ENCODE results near the gene GRIK3. TPM values are rescaled to one million over a fixed set of nuclear protein-coding genes. Genes with fewer than 3 reads are reported as not detected.
"Not testable (repeated sequence)": the region's sequence is repeated elsewhere in the genome, so short reads cannot be mapped to it uniquely, and the experiment has no call there.

GRIK3 gene
- total and polyA plus RNA-seq, 4 donors: 0.68 to 1.6 TPM; not detected in 2

- 79 to 80% methylated on average over 3 of the region's 3 CpGs for WGBS, 2 donors
- intact Hi-C loops (cut with DNase I): no loop called here
- ATAC-seq (ENCODE audit: low FRiP score): no peak
Observed at GRCh38 chr1:36905941-36906340, 128.4 kb downstream of the GRIK3 start.

GRCh38 chr1:36900128-36900527, 134.2 kb downstream of the GRIK3 start:
- H3K36me3 ChIP-seq (ENCODE audit: control insufficient read depth in 1 of 2, insufficient read depth in 2 of 2, low read length in 1 of 2): no peaks in the 10 kb centered on the region
- 63 to 76% methylated on average over 1 of the region's 1 CpG for WGBS, 2 donors
- no peak for DNase-seq
- no peak overlapping the region for H3K4me3 ChIP-seq (ENCODE audit: low read length in 2 of 2)
- ATAC-seq (ENCODE audit: low FRiP score): no peak
- no peak overlapping the region for H3K27ac ChIP-seq (ENCODE audit: low read depth in 1 of 2, low read length in 2 of 2)
- intact Hi-C loops (cut with DNase I): no loop called here
- H3K4me1 ChIP-seq (ENCODE audit: control insufficient read depth in 1 of 2, insufficient read depth in 2 of 2, low read length in 2 of 2): no peaks in the 10 kb centered on the region
- no peaks in the 10 kb centered on the region for H3K9me3 ChIP-seq (ENCODE audit: control insufficient read depth, low read length)
- no peaks in the 10 kb centered on the region for H3K27me3 ChIP-seq (ENCODE audit: control insufficient read depth in 1 of 2, insufficient read depth in 2 of 2, low read length in 1 of 2)

More at GRCh38 chr1:36905941-36906340, 128.4 kb downstream of the GRIK3 start:
- H3K36me3 ChIP-seq (ENCODE audit: control insufficient read depth in 1 of 2, insufficient read depth in 2 of 2, low read length in 1 of 2): no peaks in the 10 kb centered on the region
- no peak for DNase-seq
- H3K4me1 ChIP-seq (ENCODE audit: control insufficient read depth in 1 of 2, insufficient read depth in 2 of 2, low read length in 2 of 2): no peaks in the 10 kb centered on the region
- no peaks in the 10 kb centered on the region for H3K9me3 ChIP-seq (ENCODE audit: control insufficient read depth, low read length)
- no peak overlapping the region for H3K27ac ChIP-seq (ENCODE audit: low read depth in 1 of 2, low read length in 2 of 2)
- no peak overlapping the region for H3K4me3 ChIP-seq (ENCODE audit: low read length in 2 of 2)
- H3K27me3 ChIP-seq (ENCODE audit: control insufficient read depth in 1 of 2, insufficient read depth in 2 of 2, low read length in 1 of 2): no peaks in the 10 kb centered on the region

GRCh38 chr1:36897813-36898212, 136.5 kb downstream of the GRIK3 start:
- H3K4me1 ChIP-seq (ENCODE audit: control insufficient read depth in 1 of 2, insufficient read depth in 2 of 2, low read length in 2 of 2); H3K27me3 ChIP-seq (ENCODE audit: control insufficient read depth in 1 of 2, insufficient read depth in 2 of 2, low read length in 1 of 2); DNase-seq; H3K27ac ChIP-seq (ENCODE audit: low read depth in 1 of 2, low read length in 2 of 2); H3K36me3 ChIP-seq (ENCODE audit: control insufficient read depth in 1 of 2, insufficient read depth in 2 of 2, low read length in 1 of 2); H3K9me3 ChIP-seq (ENCODE audit: control insufficient read depth, low read length); ATAC-seq (ENCODE audit: low FRiP score); intact Hi-C loops (cut with DNase I); H3K4me3 ChIP-seq (ENCODE audit: low read length in 2 of 2): not testable (repeated sequence)

GRCh38 chr1:36894824-36895223, 139.5 kb downstream of the GRIK3 start:
- no peaks in the 10 kb centered on the region for H3K27me3 ChIP-seq (ENCODE audit: control insufficient read depth in 1 of 2, insufficient read depth in 2 of 2, low read length in 1 of 2)
- no peaks in the 10 kb centered on the region for H3K9me3 ChIP-seq (ENCODE audit: control insufficient read depth, low read length)
- H3K36me3 ChIP-seq (ENCODE audit: control insufficient read depth in 1 of 2, insufficient read depth in 2 of 2, low read length in 1 of 2): no peaks in the 10 kb centered on the region
- no peak overlapping the region for H3K27ac ChIP-seq (ENCODE audit: low read depth in 1 of 2, low read length in 2 of 2)
- no peaks in the 10 kb centered on the region for H3K4me1 ChIP-seq (ENCODE audit: control insufficient read depth in 1 of 2, insufficient read depth in 2 of 2, low read length in 2 of 2)
- WGBS, 2 donors: 60 to 63% methylated on average over 3 of the region's 3 CpGs
- intact Hi-C loops (cut with DNase I): no loop called here
- H3K4me3 ChIP-seq (ENCODE audit: low read length in 2 of 2): no peak overlapping the region
- ATAC-seq (ENCODE audit: low FRiP score): no peak
- DNase-seq: no peak

GRCh38 chr1:36890776-36891175, 143.5 kb downstream of the GRIK3 start:
- intact Hi-C loops (cut with DNase I): no loop called here
- 71 to 74% methylated on average over 9 of the region's 9 CpGs for WGBS, 2 donors
- no peaks in the 10 kb centered on the region for H3K9me3 ChIP-seq (ENCODE audit: control insufficient read depth, low read length)
- H3K36me3 ChIP-seq (ENCODE audit: control insufficient read depth in 1 of 2, insufficient read depth in 2 of 2, low read length in 1 of 2): no peaks in the 10 kb centered on the region
- no peak overlapping the region for H3K4me3 ChIP-seq (ENCODE audit: low read length in 2 of 2)
- no peak overlapping the region for H3K27ac ChIP-seq (ENCODE audit: low read depth in 1 of 2, low read length in 2 of 2)
- H3K27me3 ChIP-seq (ENCODE audit: control insufficient read depth in 1 of 2, insufficient read depth in 2 of 2, low read length in 1 of 2): no peaks in the 10 kb centered on the region
- no peaks in the 10 kb centered on the region for H3K4me1 ChIP-seq (ENCODE audit: control insufficient read depth in 1 of 2, insufficient read depth in 2 of 2, low read length in 2 of 2)
- no peak for ATAC-seq (ENCODE audit: low FRiP score)
- no peak for DNase-seq

GRCh38 chr1:36889478-36890226, 144.7 kb downstream of the GRIK3 start:
- no peak for DNase-seq
- H3K27me3 ChIP-seq (ENCODE audit: control insufficient read depth in 1 of 2, insufficient read depth in 2 of 2, low read length in 1 of 2): no peaks in the 10 kb centered on the region
- WGBS, 2 donors: 72 to 74% methylated on average over 7 of the region's 7 CpGs
- no peak overlapping the region for H3K4me3 ChIP-seq (ENCODE audit: low read length in 2 of 2)
- no peaks in the 10 kb centered on the region for H3K4me1 ChIP-seq (ENCODE audit: control insufficient read depth in 1 of 2, insufficient read depth in 2 of 2, low read length in 2 of 2)
- no peaks in the 10 kb centered on the region for H3K9me3 ChIP-seq (ENCODE audit: control insufficient read depth, low read length)
- ATAC-seq (ENCODE audit: low FRiP score): no peak
- no peaks in the 10 kb centered on the region for H3K36me3 ChIP-seq (ENCODE audit: control insufficient read depth in 1 of 2, insufficient read depth in 2 of 2, low read length in 1 of 2)
- no peak overlapping the region for H3K27ac ChIP-seq (ENCODE audit: low read depth in 1 of 2, low read length in 2 of 2)
- intact Hi-C loops (cut with DNase I): no loop called here

- intact Hi-C loops (cut with DNase I): no loop called here
- Histone ChIP-seq H3K9me3 (ENCODE audit: control insufficient read depth, low read length) (no peaks in the 10 kb centered on the region), H3K4me1 (ENCODE audit: control insufficient read depth in 1 of 2, insufficient read depth in 2 of 2, low read length in 2 of 2) (no peaks in the 10 kb centered on the region), H3K36me3 (ENCODE audit: control insufficient read depth in 1 of 2, insufficient read depth in 2 of 2, low read length in 1 of 2) (no peaks in the 10 kb centered on the region), H3K27ac (ENCODE audit: low read depth in 1 of 2, low read length in 2 of 2) (no peak overlapping the region), H3K4me3 (ENCODE audit: low read length in 2 of 2) (no peak overlapping the region), H3K27me3 (ENCODE audit: control insufficient read depth in 1 of 2, insufficient read depth in 2 of 2, low read length in 1 of 2) (no peaks in the 10 kb centered on the region)
- WGBS, 2 donors: 84 to 87% methylated on average over 7 of the region's 7 CpGs
- ATAC-seq (ENCODE audit: low FRiP score) (no peak), DNase-seq (no peak)
Observed at GRCh38 chr1:36888811-36889477, 145.4 kb downstream of the GRIK3 start.

GRCh38 chr1:36885540-36886357, 148.6 kb downstream of the GRIK3 start:
- no peak for DNase-seq
- ATAC-seq (ENCODE audit: low FRiP score): no peak

More at GRCh38 chr1:36885540-36886357, 148.6 kb downstream of the GRIK3 start:
- H3K4me1 ChIP-seq (ENCODE audit: control insufficient read depth in 1 of 2, insufficient read depth in 2 of 2, low read length in 2 of 2): no peaks in the 10 kb centered on the region
- H3K27ac ChIP-seq (ENCODE audit: low read depth in 1 of 2, low read length in 2 of 2): no peak overlapping the region
- 55 to 64% methylated on average over 7 of the region's 7 CpGs for WGBS, 2 donors
- H3K9me3 ChIP-seq (ENCODE audit: control insufficient read depth, low read length): no peaks in the 10 kb centered on the region
- intact Hi-C loops (cut with DNase I): no loop called here
- H3K27me3 ChIP-seq (ENCODE audit: control insufficient read depth in 1 of 2, insufficient read depth in 2 of 2, low read length in 1 of 2): no peaks in the 10 kb centered on the region
- H3K36me3 ChIP-seq (ENCODE audit: control insufficient read depth in 1 of 2, insufficient read depth in 2 of 2, low read length in 1 of 2): no peaks in the 10 kb centered on the region
- no peak overlapping the region for H3K4me3 ChIP-seq (ENCODE audit: low read length in 2 of 2)
